Kidney glomerular epithelial cell (primary cell): Measurements from ENCODE around the gene FRG2B.
"Not testable (repeated sequence)": the region's sequence is repeated elsewhere in the genome, so short reads cannot be mapped to it uniquely, and the experiment has no call there.

ENCODE experiments used
- DNase-seq: peaks from one replicate; lab custom pipeline; 2025; lab: John Stamatoyannopoulos, UW

Gene FRG2B

DNA sequence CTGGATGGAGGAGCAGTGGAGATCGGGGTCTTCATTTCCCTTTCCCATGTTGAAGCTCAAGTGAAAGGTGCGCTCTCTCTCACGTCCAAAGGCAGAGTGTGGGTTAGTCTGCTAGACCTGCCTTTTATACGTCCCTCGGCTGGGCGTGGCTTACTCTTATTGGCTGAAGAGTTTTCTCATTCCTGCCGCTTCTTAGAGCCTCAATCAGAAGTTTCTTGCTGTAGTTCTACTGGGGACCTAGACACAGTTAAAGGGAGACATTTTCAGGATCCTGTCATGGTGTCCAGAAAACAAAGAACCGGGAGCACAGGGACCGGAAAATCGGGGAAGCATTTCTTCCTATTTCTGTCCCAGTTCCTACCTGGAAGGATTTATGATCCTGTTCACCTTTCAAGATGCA, at the start of gene FRG2B:
FRG2B (minus strand) TSS at position 101 of the 400 bp plus-strand sequence; CDS start at position 48, 53 bp downstream.
- not testable (repeated sequence) for DNase-seq

DNA sequence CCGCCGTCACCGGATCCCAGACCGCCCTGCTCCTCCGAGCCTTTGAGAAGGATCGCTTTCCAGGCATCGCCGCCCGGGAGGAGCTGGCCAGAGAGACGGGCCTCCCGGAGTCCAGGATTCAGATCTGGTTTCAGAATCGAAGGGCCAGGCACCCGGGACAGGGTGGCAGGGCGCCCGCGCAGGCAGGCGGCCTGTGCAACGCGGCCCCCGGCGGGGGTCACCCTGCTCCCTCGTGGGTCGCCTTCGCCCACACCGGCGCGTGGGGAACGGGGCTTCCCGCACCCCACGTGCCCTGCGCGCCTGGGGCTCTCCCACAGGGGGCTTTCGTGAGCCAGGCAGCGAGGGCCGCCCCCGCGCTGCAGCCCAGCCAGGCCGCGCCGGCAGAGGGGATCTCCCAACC, 40.9 kb upstream of the FRG2B start:
- DNase-seq, result not testable (repeated sequence)

DNA sequence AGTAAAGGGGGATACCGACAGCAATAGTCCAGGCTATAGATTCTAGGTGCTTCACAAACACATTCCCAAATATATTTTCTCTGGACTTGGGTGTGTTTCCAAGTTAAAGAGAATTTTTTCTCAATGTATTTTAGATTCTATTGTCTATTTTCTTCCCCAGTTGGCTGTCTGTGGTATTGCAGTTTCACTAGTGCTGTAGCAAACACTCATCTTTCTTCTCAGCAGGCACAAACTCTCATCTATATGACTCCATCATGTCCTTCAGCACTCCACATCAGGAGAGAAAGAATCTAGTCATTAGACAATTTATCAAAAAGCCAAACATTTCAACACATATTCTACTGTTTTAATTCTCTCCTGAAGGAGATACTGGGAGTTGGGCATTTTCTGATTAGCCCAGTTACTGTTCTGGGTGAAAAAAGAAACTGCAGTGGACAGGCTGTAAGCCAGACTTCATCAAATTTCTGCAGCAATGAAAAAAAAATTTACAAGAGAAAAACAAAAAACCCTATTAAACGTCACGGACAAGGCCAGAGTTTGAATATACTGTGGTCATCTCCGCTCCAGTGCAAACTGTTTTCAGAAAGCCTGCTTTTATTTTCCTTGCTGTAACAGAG, 37.1 kb upstream of the FRG2B start:
- not testable (repeated sequence) for DNase-seq

DNA sequence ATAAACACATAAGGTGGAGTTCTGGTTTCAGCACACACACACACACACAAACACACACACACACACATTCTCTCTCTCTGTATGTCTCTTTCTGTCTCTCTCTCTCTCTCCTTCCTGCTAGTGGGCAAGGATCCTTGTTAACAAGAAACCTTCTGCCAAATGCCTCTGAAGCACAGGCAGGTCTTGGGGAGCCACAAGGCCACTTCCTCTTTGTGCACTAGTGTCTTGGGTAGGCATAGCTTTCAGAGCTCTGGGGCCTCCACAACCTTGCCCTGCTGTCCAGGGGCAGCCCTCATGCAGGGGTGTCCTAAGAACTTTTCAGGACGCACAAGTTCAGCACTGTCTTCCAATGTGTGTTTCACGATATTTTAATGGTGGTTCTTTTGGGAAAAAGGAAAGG, 34.5 kb upstream of the FRG2B start:
- not testable (repeated sequence) for DNase-seq

DNA sequence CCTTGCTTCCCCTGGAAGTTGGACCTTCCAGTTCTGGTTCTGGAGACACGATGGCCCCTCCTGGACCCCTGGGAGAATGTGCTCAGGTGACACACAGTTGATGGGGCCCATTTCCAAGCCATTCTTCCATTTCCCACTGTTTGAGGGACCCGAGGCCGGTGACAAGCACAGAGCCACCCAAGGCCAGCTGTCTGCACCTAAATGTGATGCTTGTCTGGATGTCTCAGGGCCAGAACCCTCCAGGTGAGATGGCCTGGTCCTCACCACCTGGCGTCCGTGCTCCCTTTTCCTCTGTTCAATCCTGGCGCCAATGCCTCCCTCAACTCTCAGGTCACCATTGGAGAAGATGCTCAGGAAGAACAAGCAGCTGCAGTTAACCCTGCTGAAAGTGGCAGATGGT, 33.9 kb upstream of the FRG2B start:
- DNase-seq, result not testable (repeated sequence)

DNA sequence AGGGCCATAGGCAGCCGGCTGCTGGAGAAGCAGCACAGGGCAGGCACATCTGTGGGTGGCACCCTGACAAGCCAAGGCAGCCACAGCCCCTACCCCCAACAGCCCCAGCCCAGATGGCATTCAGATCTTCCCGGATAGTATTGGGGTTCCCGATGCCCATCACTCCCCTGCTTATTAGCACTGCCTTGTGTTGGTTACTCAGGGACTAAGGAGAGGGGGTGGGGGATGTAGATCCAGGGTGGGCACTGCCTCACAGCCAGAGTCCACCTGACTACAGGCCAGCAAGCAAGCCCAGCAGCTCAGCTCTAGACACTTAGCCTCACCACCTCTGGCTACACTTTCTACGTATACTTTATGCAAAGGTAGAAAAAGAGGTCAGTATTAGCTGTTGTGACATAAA, 30.7 kb upstream of the FRG2B start:
- not testable (repeated sequence) for DNase-seq

DNA sequence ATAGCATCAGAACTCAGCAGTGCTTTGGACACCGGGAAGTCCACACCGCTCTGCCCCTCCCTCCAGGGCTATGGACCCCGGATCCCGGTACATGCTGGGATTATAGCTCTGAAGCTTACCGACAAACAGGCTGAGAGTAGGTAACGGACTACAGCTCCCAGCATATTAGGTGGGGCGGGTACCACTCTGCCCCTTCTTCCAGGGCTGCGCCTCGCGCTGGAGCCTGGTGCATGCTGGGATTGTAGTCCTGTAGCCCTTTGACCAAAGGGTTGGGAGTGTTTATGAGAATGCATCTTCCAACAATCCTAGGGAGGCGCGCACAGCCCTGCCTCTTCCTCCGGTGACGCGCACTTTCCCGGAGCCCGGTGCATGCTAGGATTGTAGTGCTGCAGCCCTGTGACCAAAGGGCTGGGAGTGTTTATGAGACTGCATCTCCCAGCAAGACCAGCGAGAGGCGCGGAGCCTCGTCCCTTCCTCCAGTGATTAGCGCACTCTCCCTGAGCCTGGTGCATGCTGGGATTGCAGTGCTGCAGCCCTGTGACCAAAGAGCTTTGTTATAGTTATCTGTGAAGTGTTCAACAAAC, 22.4 kb upstream of the FRG2B start:
- not testable (repeated sequence) for DNase-seq

DNA sequence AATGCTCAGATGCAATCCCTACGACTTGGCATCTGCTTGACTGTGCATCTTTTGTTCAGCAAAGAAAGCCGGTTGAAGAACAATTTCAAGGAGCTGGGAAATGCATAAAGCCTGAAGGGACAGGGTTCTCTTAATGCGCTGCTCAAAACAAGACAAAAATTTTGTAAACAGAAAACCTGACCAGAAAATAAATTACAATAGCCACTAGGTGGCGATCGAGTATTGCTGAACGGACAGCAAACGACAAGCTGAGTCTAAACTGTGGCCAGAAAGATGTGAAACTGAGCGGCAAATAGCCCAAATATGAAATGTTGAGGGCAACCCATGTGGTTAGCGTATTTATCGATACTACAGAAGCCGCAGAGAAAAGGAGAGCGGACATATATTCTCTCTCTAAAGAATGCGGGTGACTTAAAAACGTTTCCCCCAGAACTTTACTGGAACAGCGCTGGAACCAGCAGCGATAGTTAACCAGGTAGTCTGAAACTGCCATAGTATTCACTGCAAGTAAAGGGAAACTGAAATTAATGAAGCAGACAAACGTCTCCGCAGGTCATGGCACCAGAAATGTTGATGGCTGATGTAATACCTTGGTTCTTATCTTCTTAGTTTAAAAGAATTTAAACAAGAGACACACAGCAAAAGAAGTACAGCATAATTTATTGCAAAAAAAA, 20.6 kb upstream of the FRG2B start:
- DNase-seq, result not testable (repeated sequence)

DNA sequence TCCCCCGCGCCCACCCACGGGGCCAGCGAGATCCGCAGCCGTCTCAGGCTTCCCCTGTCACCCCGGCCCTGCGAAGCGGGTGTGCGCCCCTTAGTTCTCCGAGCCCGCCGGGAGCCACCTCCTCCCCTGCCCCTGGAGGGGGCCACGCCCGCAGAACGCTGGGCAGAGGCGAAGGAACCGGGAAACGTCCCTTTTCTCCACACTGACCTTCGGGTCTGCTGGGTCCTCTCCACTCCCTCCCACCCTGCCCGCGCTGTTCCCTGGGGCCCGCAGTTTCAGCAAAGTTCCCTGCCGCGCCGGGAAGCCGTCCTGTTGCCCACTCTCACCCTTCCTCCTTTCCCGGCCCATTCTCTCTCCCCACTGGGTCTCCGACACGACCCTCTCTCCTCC, 11.2 kb upstream of the FRG2B start:
- DNase-seq, result not testable (repeated sequence)

DNA sequence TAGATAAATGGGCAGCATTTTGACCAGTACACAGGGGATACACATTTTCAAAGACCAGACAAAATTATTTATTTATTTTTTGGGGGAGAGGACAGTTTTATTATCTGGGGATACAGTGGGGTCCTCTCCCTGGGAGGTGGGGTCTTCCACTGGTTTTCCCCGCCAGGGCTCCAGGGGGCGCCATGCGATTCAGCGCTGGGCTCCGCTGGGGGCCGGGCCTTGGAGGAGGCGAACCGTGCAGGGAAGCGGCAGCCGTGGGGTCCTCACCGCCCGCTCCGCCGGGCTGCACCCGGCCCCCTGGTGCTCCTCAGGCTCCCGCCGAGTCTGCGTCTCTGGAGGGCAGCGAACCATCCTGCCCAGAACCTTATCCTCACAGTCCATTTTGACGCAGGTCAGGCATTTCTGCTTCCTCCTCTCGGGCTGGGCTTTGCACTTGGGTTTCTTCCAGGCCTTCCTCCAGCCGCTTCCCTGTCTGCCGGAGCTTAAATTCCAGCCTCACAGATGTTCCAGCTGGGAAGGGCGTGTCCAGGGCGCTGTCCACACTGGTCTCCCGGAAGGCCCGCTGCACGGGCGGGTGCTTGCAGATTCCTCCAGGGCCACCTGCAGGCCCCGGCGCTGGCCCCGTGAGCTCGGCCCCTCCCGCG, 10.7 kb upstream of the FRG2B start:
- DNase-seq, result not testable (repeated sequence)

DNA sequence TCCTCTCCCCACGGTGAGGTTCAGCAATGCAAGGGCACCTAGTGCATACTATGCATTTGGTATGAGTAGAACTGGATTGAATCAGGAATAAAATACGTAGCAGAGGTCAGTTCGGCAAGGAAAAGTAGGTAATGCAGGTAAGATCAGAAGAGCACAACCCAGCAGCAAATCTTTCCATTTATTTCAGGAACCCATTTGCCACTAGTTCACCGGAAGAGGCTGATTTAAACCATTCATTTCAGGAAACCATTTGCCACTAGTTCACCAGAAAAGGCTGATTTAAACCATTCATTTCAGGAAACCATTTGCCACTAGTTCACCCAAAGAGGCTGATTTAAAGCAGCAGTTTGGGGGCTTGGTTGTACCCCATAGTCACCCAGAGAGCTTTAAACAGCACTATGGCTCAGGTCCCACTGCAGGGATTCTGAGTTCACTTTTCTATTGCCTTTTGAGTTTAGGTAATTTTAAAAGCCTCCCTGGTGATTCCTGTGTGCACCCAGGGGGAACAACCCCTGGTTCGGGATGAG, 4.2 kb upstream of the FRG2B start:
- not testable (repeated sequence) for DNase-seq

DNA sequence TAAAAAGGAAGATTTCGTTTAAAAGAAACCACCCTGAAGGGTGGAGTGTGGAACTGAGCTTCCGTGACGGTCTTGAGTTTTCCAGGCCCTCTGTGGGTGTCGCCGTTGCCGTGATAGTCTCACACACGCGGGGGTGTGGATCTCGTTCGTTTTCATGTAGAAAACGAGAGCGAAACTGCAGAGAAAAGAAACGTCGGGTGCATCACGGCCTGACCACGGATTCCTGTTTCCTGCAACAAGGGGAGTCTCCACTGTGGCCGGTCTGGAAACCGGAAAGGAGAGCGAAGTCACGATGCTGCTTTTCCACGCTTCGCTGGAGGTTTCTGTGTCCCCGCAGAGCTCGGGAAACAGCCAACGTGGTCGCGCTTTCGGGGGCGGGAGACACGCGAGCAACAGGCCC, 4.1 kb downstream of the FRG2B start:
- not testable (repeated sequence) for DNase-seq

DNA sequence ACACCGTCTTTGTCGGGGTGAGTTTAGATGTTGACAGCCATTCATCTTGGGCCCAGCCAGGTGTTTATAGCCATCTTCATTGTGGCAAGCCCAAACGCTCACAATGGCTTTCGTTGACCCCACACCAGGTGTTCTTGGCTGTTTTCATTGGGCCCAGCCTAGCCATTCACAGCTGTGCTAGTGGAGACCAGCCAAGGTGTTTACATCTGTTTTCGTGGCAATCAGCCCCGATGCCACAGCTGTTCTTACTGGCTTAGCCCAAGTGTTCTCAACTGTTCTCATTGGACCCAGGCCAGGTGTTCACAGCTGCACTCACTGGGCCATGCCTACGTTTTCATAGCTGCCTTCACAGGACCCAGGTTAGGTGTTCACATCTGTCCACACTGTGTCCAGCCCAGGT, 7.7 kb downstream of the FRG2B start:
- no peak for DNase-seq

DNA sequence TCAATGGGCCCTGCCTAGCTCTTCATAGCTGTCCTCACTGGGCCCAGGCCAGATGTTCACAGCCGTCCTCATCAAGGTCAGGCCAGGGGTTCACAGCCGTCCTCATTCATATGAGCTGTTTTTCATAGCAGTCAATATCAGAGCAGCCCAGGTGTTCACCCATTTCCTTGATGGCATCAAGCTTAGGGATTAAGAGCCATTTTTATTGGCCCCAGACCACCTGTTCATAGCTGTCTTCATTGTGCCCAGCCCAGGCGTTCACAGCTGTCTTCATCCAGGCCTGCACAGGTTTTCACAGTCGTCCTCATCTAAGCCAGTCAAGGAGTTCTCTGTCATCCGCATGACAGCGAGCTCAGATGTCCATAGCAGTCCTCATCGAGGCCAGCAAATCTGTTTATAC, 9.4 kb downstream of the FRG2B start:
- DNase-seq, result no peak

DNA sequence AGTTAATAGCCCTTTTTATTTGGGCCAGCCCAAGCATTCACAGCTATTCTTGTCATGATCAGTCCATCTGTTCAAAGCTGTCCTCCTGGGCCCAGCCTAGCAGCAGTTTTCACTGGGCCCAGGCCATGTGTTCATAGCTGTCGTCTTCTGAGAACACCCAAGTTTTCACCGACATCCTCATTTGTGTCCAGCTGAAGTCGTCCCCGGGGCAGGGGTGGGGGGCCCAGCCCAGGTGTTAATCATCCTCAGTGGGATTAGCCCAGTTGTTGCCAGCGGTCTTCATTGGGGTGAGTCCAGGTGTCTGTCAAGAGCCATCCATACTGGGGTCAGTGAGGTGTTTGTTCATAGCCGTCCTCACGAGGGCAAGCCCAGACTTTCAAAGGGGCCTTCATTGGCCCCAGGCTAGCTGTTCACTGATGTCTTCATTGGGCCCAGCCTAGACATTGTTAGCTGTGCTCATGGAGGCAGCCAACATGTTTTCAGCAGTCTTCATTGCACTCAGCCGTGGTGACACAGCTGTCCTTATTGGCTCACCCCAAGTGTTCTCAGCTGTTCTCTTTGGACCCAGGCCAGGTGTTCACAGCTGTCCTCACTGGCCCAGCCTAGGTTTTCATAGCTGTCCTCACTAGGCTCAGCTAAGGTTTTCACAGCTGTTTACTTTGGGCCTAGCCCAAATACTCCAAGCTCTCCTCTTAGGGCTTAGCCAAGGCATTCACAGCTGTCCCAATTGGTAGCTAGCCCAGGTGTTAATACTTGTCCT, 10.0 kb downstream of the FRG2B start:
- no peak for DNase-seq

DNA sequence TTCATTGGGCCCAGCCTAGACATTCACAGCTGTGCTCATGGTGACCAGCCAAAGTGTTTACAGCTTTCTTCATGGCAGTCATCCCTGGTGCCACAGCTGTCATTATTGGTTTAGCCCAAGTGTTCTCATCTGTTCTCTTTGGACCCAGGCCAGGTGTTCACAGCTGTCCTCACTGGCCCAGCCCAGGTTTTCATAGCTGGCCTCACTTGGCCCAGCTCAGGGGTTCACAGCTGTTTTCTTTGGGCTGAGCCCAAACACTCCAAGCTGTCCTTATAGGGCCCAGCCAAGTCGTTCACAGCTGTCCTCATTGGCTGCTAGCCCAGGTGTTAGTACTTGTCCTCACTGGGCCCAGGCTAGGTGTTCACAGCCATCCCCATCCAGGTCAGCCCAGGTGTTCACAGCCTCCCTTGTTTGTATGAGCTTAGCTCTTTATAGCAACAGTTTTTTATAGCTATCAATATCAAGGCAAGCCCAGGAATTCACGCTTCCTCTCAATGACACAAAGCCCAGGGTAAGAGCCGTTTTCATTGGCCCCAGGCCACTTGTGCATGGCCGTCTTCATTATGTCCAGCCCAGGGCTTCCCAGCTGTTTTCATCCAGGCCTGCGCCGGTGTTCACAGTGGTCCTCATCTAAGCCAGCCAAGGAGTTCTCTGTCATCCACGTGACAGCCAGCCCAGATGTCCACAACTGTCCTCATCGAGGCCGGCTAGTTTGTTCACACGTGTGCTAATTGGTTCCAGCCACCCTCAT, 11.6 kb downstream of the FRG2B start:
- DNase-seq, result no peak

DNA sequence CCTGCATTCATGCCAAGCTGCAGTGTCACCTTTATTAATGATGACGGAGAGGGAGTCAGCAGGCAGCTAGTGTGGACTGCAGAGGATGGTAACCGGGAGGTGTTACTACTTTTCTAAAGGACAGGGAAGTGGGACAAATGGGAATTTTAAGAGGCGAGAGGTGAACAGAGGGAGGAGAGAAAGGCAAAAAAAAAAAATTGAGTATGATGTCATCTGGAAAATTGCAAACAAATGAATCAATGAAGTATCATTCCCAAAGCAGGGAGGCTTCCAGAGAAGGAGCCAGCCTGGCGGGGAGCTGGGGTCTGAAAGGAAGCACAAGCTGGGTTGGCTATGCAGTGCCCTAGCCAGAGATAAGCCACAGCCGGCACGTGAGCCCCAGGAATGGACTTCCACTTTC, 12.9 kb downstream of the FRG2B start:
- DNase-seq, result no peak

DNA sequence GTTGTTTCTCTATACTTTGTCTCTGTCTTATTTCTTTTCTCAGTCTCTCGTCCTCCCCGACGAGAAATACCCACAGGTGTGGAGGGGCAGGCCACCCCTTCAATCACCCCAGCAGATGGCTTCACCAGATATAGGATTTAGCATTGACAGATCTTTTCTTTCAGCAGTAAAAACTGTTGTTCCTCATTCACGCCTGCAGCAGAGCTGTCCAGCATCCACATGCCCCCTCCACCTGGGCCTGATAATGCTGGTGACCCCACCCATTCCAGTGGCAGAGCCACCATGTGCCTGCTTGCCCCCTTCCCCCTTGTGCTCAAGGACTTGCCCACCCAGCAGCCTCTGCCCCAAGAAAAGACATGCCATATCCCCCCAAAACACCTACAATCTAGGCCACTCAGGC, 15.5 kb downstream of the FRG2B start:
- no peak for DNase-seq

DNA sequence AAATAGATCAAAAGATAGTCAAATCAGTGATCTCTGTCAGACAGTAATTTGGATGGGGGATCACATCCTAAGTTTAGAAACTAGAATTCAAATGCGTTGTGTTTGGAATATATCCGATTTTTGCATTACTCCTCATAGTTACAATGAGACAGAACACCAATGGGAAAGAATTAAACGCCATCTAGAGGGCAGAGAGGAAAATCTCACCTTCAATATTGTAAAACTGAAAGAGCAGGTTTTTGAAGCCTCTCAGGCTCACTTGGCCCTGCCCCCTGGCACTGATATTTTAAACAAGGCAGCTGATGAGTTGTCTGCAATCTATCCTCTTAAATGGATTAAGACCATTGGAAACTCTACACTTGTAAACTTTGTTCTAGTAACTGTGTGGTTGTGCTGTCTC, 17.7 kb downstream of the FRG2B start:
- peak; percentile 37 for DNase-seq

DNA sequence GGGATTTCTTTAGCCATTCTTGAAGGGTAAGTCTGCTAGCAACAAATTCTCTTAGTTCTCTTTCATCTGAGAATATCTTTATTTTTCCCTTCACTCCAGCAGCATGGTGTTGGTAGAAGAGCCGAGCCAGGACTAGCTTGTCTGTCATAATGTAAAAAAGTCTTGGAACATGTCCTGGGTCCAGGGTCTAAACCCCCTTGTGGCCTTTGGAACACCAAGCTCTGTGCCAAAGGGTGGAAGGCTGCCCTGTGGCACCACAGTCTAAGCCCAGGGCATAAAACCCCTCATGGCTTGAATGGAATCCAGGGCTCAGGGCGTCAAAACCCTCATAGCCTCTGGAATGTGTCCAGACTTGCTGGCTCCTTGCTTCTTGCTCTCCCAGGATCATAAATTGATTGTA, 23.2 kb downstream of the FRG2B start:
- DNase-seq, result not testable (repeated sequence)

DNA sequence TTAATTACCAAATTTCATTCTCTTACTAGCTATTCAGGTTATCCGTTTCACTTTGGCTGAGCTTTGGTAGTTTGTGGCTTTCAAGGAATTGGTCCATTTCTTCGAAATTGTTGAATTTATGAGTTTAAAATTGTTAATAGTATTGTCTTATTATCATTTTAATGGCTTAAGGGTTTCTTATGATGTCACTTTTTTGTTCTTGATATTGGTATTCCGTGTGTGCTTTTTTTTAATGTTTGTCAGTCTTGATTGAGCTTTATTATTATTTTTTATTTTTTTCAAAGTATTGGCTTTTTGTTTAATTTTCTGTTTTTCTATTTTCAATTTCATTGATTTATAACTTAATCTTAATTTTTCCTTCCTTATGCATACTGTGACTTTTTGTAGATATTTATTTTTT, 25.9 kb downstream of the FRG2B start:
- no peak for DNase-seq
